K562 (cell line): ENCODE measurements around the gene UGT1A9. TPM values are rescaled to one million over a fixed set of nuclear protein-coding genes. Genes with fewer than 3 reads are reported as not detected.

ENCODE experiments used
- ATAC-seq: fragments of 200-7000 bp; cut with Tn5 transposase; 3 replicates; pipeline ENCODE4 v1.9.1; 2020; ENCODE audit warnings: moderate library complexity
- BruUV-seq: library from RNA; stranded (reverse); fragments of 400-500 nt; replicated peaks from 2 replicates; lab custom pipeline; 2021; lab: Mats Ljungman, UMichigan
- CTCF ChIA-PET: fragments of 300-600 bp; formaldehyde crosslinking; extraction: SDS; loops from one replicate; lab custom pipeline; 2021; ENCODE audit warnings: low intra/inter-chr PET ratio; lab: Yijun Ruan, JAX
- POLR2A ChIA-PET: fragments of 300-600, 350-650 bp; sonication (Branson Sonifier 250); formaldehyde crosslinking; extraction: SDS; loops from one replicate; lab custom pipeline; 2021; ENCODE audit warnings: antibody characterized with exemption, inconsistent platforms; lab: Yijun Ruan, JAX
- DNase-seq, 4 experiments: peaks; one replicate each; pipeline versions ENCODE4 v3.0.0 to v3.0.0-alpha.2; 2011 to 2018; ENCODE audit warnings: low spot score in 3 of 4, mixed read lengths in 3 of 4; ENCODE audit errors: extremely low read depth in 1 of 4
- FAIRE-seq: peaks from 2 replicates; lab custom pipeline; 2011; peaks lifted over from hg19 to GRCh38; lab: Jason Lieb, UNC
- H2AFZ ChIP-seq: 2 replicates; pipeline ENCODE4 v1.6.0; 2011; ENCODE audit warnings: low read depth, low read length, control low read depth, inconsistent platforms
- H3K27ac ChIP-seq: fragments of 200-600 bp; 3 replicates; pipeline ENCODE4 v1.8.0; 2011; ENCODE audit warnings: low read depth, mild to moderate bottlenecking, control low read depth, inconsistent platforms, low read length, moderate library complexity, mixed read lengths; ENCODE audit errors: extremely low read depth
- H3K27me3 ChIP-seq, 2 experiments: fragments of 300-600 bp in 1 of 2; 2 replicates in 1 of 2; 3 replicates in 1 of 2; pipeline versions ENCODE4 v1.6.0 to v1.8.0; 2011; ENCODE audit warnings: inconsistent platforms in 2 of 2, low read length in 2 of 2, mild to moderate bottlenecking in 1 of 2, mixed read lengths in 1 of 2, moderate library complexity in 1 of 2; ENCODE audit not compliant: control insufficient read depth in 2 of 2, insufficient read depth in 2 of 2
- H3K36me3 ChIP-seq: fragments of 300-600 bp; 3 replicates; pipeline ENCODE4 v1.8.0; 2011; ENCODE audit warnings: mild to moderate bottlenecking, low read length, inconsistent platforms; ENCODE audit not compliant: control insufficient read depth, insufficient read depth
- H3K4me1 ChIP-seq, 2 experiments: fragments of 200-600 bp in 1 of 2; replicated peaks in 1 of 2; 2 replicates in 1 of 2; 3 replicates in 1 of 2; pipeline versions ENCODE4 v1.5.1 to v1.8.0; 2011; ENCODE audit warnings: inconsistent platforms in 2 of 2, low read length in 2 of 2, mild to moderate bottlenecking in 1 of 2, mixed read lengths in 1 of 2, moderate library complexity in 1 of 2; ENCODE audit not compliant: control insufficient read depth in 2 of 2, insufficient read depth in 2 of 2
- H3K4me2 ChIP-seq: 2 replicates; pipeline ENCODE4 v1.6.1; 2011; ENCODE audit warnings: low read length, control low read depth, inconsistent platforms, mixed read lengths; ENCODE audit not compliant: insufficient read depth
- H3K4me3 ChIP-seq: fragments of 200-600 bp; sonication (generic), shearing (Covaris generic); 2 replicates; pipeline ENCODE4 v1.5.1; 2016; ENCODE audit warnings: control low read depth, inconsistent platforms
- H3K79me2 ChIP-seq: fragments of 200-600 bp; 3 replicates; pipeline ENCODE4 v1.8.0; 2011; ENCODE audit warnings: low read length, inconsistent platforms; ENCODE audit not compliant: control insufficient read depth, insufficient read depth
- H3K9ac ChIP-seq, 2 experiments: 2 replicates each; pipeline versions ENCODE4 v1.6.0 to v1.6.1; 2011; ENCODE audit warnings: low read depth in 2 of 2, low read length in 2 of 2, control low read depth in 1 of 2, inconsistent platforms in 1 of 2, mild to moderate bottlenecking in 1 of 2, mixed read lengths in 1 of 2; ENCODE audit not compliant: insufficient read depth in 1 of 2
- H3K9me1 ChIP-seq: one replicate; pipeline ENCODE4 v1.6.0; 2011; ENCODE audit warnings: inconsistent platforms, mild to moderate bottlenecking, low read length, moderate library complexity; ENCODE audit not compliant: control insufficient read depth, insufficient read depth
- H3K9me3 ChIP-seq: replicated peaks from 2 replicates; pipeline ENCODE4 v1.5.1; 2011; ENCODE audit warnings: low read depth, low read length, inconsistent platforms; ENCODE audit not compliant: control insufficient read depth, insufficient read depth
- H4K20me1 ChIP-seq: replicated peaks from 2 replicates; pipeline ENCODE4 v1.6.1; 2011; ENCODE audit warnings: low read length, inconsistent platforms, mixed read lengths; ENCODE audit not compliant: control insufficient read depth, insufficient read depth
- ATF6 ChIP-seq: sonication (generic); formaldehyde crosslinking; IDR thresholded peaks from 2 replicates; pipeline ENCODE4 v1.4.0; 2020; ENCODE audit warnings: mild to moderate bottlenecking, missing genetic modification reagents
- CUX1 ChIP-seq: fragments of 200-800 bp; sonication (Bioruptor generic); IDR thresholded peaks from 2 replicates; pipeline ENCODE4 v1.6.1; 2016; ENCODE audit warnings: missing genetic modification characterization, missing compliant biosample characterization
- MCM7 ChIP-seq, 2 experiments: fragments of 450-650 bp; IDR thresholded peaks; 2 replicates each; pipeline ENCODE4 v1.6.1; 2016 to 2018
- MEIS2 ChIP-seq: fragments of 450-650 bp; IDR thresholded peaks from 2 replicates; pipeline ENCODE4 v1.6.1; 2014; ENCODE audit warnings: mild to moderate bottlenecking; ENCODE audit not compliant: partially characterized antibody
- WGBS: fragments of 100-300 bp; shearing (Covaris generic); methylation state at CpG from one replicate; pipeline ENCODE4 v1.1.6; 2016; ENCODE audit warnings: low coverage, mixed read lengths; ENCODE audit not compliant: insufficient coverage; ENCODE audit errors: missing lambda C conversion rate; 5-methylcytosine and 5-hydroxymethylcytosine counted together
- in situ Hi-C: fragments of 300-500 bp; cut with MboI; formaldehyde crosslinking; loops from 4 replicates; pipeline ENCODE4 v1.15.0; 2018; ENCODE audit warnings: inconsistent platforms, mixed read lengths
- intact Hi-C: fragments of 100-400 bp; cut with micrococcal nuclease; formaldehyde crosslinking; loops from 2 replicates; pipeline ENCODE4 v1.14.2; 2022
- polyA plus RNA-seq, 8 experiments: library from polyadenylated mRNA; depleted of rRNA in 4 of 8; stranded (reverse) in 5 of 8; unstranded in 3 of 8; fragments of >200 nt; fragmentation: Nextera tagmentation in 2 of 8; fragmentation: Illumina TruSeq in 1 of 8; extraction: Ambion mirVana in 2 of 8; extraction: Trizol in 1 of 8; gene quantifications; 2 replicates each; pipeline versions ENCODE4 v1.2.1 to v1.2.3, GENCODE V29; 2011 to 2014; ENCODE audit warnings: inconsistent platforms in 1 of 8, missing spikeins in 1 of 8
- total RNA-seq, 7 experiments: library from RNA; depleted of rRNA in 6 of 7; stranded (reverse); fragments of >200 nt in 6 of 7; fragmentation: Illumina TruSeq in 2 of 7; extraction: Trizol in 2 of 7; gene quantifications; 2 replicates each; pipeline versions ENCODE4 v1.2.1 to v1.2.3, GENCODE V29; 2011 to 2021; ENCODE audit warnings: low replicate concordance in 1 of 7

Gene UGT1A9
- total and polyA plus RNA-seq, 9 of the 15 experiments (the other 6 are each of a cell fraction or from before 2014, with no cell fraction given), result 0.09 TPM; not detected in 8

- TF ChIP-seq ATF6 (CRISPR knock-in tag) (no peak), MCM7 (IDR thresholded peaks at IDR 0.05) (no peak)
- TF ChIP-seq, all 486 proteins: peak for 0
Observed at GRCh38 chr2:233663911-233664310, 7.8 kb upstream of the UGT1A9 start (continued).

GRCh38 chr2:233668605-233669260 is 3.0 kb upstream of the UGT1A9 start:
- no peak overlapping the region for H3K9ac ChIP-seq
- FAIRE-seq (no peak), ATAC-seq (no peak), DNase-seq (no peak)
- no peak overlapping the region for H3K4me3 ChIP-seq
- H3K4me1 ChIP-seq, result no peaks in the 10 kb centered on the region
- in situ Hi-C loops (no loop called here), intact Hi-C loops (no loop called here)
- WGBS, result 7% methylated on average over 4 of the region's 4 CpGs
- BruUV-seq, result no TSS peak
- H3K79me2 ChIP-seq, result no peaks in the 10 kb centered on the region
- H2AFZ ChIP-seq, result no peak overlapping the region
- no peak overlapping the region for H3K27ac ChIP-seq
- H3K36me3 ChIP-seq, result no peaks in the 10 kb centered on the region
- H4K20me1 ChIP-seq, result no peaks in the 10 kb centered on the region
- H3K9me3 ChIP-seq, result no peaks in the 10 kb centered on the region
- TF ChIP-seq MEIS2 (peak; percentile 23), CUX1 (no peak)
- H3K27me3 ChIP-seq, result no peaks in the 10 kb centered on the region
- POLR2A ChIA-PET, result no interaction called here
- CTCF ChIA-PET, result no interaction called here
- H3K9me1 ChIP-seq, result no peaks in the 10 kb centered on the region
- H3K4me2 ChIP-seq, result no peak overlapping the region
